Activated T-helper 1 cell treated with anti-CD3 and anti-CD28 coated beads, Interleukin-2, amount 50 U/mL, for 16 hours (primary cell): ENCODE measurements around the gene PKD1L1.

Source experiments
- DNase-seq, 2 donors: peaks; one replicate each; pipeline ENCODE4 v3.0.0-alpha.2; 2020; ENCODE audit warnings: low read depth in 1 of 2, low spot score in 1 of 2

The PKD1L1 gene

DNA sequence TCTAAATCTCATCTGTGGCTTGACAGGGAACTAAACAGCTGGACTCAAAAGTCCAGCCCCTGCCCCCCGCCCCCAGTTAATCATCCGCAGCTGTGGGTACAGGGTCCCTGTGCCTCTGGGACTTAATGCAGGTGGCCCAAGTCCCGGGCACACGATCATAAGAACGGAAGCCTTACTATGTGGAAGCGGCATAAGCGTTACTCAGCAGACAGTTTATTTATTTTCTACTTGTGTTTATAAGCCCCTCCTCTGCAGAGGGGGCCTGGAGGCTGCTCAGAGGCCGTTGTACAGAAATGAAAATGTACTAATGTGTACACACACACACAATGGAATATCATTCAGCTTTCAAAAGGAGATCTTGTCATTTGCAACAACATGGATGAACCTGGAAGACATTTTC is 208.4 kb downstream of the PKD1L1 start:
- no peak for DNase-seq

DNA sequence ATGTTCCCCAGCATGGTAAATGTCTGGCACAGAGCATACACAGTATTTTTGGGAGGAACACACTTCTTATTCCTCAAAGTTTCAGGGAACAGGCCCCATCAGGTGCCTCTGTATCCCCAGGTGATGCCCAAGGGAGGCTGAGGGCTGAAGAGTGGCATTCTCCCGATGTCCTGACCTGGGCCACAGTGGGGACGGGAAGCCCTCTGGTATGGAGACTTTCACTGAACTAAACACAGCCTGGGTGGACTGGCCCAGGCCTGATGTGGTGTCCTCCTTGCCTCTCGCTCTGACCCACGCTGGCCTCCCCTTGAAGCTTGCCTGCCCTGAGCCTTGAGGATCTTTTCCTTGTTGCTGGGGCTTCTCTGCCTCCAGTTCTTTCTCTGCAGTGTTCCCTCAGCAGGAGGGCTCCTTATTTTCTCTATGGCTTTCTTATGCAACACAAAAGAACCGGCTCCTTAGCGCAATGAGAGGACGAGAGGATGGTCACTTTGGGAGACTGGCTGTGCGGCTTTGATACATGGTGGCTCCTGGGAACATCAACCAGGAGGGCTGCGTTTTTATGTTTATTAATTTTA is 208.9 kb downstream of the PKD1L1 start:
- DNase-seq: no peak

DNA sequence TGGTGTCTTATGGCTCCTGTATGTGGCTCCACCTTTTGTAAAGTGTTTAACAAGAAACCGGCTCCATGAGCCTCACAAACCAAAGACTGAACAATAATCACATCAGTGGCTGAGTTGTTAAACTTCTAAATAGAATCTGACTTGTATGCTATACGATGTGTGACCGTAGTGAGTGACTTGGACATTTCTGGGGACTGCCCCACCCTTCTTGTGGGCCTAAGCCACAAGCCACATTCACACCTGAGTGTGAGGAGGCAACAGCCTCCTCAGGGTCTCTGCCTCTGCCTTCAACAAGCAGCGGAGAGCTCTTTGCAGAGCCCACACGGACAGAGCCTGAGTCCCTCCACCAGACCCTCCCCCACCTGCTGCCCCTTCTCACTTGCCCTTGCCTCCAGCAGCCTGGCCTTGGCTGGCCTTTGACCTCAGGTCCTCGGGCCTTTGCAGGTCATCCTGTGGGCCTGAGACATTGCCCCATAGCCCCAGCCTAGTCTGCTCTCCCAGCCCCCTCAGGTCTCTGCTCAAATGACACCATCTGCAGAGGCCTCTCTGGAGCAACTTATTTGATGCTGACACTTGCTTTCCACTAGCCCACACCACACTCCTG is 209.6 kb downstream of the PKD1L1 start:
- DNase-seq: no peak

DNA sequence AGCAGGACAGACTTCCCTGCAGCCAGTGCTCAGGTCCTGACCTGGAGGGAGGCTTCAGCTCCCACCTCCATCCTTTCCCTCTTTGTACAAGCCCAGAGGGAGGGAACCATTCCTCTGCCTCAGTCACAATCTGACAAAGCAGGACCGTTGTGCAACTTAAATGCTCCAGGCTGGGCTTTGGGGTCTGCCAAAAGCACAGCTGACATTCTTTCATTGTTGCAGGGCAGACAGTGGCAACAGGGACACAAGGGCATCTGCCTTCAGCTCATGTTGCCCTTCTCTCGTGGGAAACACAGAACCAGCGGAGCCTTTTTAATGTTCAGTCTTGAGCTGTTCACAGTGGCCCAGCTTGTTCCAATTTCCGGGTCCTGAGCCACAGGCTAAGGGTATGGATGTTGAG is 210.7 kb downstream of the PKD1L1 start:
- DNase-seq: no peak

DNA sequence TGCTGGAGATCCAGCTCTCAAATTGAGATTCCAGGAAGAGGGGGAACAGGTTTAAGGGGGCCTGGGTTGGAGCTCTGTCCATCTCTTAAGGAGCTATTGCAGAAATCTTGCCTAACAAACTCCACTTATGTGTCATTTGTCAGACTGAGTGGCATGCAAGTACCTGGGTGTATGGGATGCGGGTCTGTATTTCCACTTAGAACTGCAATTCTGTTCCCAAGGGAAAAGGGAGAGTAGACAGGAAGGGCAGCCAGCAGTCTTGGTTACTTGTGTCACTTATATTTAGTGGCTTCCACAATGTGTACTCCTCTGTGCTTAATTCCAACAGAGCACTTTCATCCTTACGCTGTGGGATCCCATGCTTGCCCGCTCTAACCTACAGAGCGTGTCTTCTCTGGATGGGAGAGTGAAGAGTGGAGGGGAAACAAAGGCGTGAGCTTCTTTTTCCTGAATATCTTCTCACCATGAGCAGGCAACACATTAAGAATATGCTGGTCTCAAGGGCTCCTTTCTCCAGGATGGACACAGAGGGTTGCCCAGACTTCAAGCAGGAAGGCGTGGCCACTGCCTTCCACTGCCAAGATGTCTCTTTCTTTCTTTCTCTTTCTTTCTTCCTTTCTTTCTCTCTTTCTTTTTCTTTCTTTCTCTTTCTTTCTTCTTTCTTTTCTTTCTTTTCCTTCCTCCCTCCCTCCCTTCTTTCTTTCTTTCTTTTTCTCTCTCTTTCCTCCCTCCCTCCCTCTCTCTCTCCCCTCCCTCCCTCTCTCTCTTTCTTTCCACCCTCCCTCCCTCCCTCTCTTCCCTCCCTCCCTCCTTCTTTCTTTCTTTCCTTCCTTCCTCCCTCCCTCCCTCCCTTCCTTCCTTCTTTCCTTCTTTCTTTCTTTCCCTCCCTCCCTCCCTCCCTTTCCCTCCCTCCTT is 212.6 kb downstream of the PKD1L1 start:
- no peak for DNase-seq

DNA sequence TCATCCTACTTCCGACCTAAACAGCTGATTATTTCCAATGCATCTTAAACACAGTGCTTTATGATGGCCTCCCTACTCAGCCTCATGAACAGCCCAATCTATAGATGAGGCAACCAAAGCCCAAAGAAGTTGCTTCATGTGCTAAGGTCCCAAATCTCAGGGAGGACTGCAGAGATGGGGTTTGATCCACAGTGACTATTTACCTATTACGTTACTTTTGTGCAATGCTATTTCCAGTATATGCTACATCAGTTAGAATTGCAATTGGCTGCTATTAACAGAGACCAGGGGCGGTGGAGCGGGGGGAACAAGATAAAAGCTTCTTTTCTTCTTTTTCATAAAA is 213.3 kb downstream of the PKD1L1 start:
- no peak for DNase-seq

GRCh38 chr7:47734287-47734948 is 213.8 kb downstream of the PKD1L1 start:
- DNase-seq: no peak

- DNase-seq: no peak
These were observed 218.1 kb downstream of the PKD1L1 start for GRCh38 chr7:47730142-47730541.

DNA sequence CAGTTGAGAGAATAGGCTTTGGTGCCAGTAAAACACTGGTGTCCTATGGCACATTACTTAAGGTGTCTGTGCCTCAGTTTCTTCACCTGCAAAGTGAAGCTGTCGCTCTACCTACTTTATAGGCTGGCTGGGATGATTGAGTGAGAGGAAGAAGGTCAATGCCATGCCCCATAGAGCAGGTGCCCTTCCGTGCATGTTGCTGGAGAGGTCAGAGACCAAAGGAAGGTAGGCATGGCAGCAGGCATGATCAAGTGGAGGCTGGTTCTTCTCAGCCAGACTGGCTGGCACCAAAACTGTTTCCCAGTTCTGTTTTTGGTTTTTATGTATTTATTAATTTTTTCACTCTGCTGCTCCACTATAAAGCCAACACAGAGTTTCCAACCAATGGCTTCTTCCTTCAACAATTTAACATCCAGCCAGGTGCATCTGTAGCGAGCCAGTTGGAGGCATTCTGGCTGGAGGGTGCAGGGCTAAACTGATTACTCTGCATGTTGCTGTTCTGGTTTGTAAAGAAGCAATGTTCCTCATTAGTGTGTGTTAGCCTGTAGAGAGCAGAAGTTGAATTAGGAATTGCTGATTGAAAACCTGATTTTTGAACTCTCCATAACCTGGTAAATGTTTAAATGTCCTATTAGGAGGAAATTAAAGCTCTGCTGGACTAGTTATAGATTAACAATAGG is 222.1 kb downstream of the PKD1L1 start:
- DNase-seq: no peak

GRCh38 chr7:47725031-47725780 is 223.1 kb downstream of the PKD1L1 start:
- DNase-seq: no peak
